ENCODE results near the gene BLVRB. TPM values are rescaled to one million over a fixed set of nuclear protein-coding genes. Genes with fewer than 3 reads are reported as not detected.
"Not testable (repeated sequence)": the region's sequence is repeated elsewhere in the genome, so short reads cannot be mapped to it uniquely, and the experiment has no call there.

Gene BLVRB
- polyA plus RNA-seq, 1 donor = 90.8 TPM

- H3K27ac ChIP-seq (ENCODE audit: low read length); H3K27me3 ChIP-seq (ENCODE audit: control insufficient read depth, insufficient read depth, low read length); H3K4me3 ChIP-seq (ENCODE audit: low read length); H3K36me3 ChIP-seq (ENCODE audit: control insufficient read depth, insufficient read depth, low read length); DNase-seq; H3K9me3 ChIP-seq (ENCODE audit: control insufficient read depth, low read depth, low read length): not testable (repeated sequence)
- peaks cover 13% of the 10 kb centered on the region for H3K4me1 ChIP-seq (ENCODE audit: control insufficient read depth, insufficient read depth, low read length)
- no CpG with 5 or more reads among the region's 8 CpGs for WGBS (ENCODE audit: insufficient coverage, low lambda C conversion rate)
Measured at GRCh38 chr19:40408598-40408925, 57.0 kb downstream of the BLVRB start.

GRCh38 chr19:40407714-40408597 lies 57.6 kb downstream of the BLVRB start:
- no peak overlapping the region for H3K4me3 ChIP-seq (ENCODE audit: low read length)
- H3K9me3 ChIP-seq (ENCODE audit: control insufficient read depth, low read depth, low read length) = peaks cover 6% of the 10 kb centered on the region
- no CpG with 5 or more reads among the region's 22 CpGs for WGBS (ENCODE audit: insufficient coverage, low lambda C conversion rate)
- no peaks in the 10 kb centered on the region for H3K36me3 ChIP-seq (ENCODE audit: control insufficient read depth, insufficient read depth, low read length)
- no peak overlapping the region for H3K27ac ChIP-seq (ENCODE audit: low read length)
- H3K4me1 ChIP-seq (ENCODE audit: control insufficient read depth, insufficient read depth, low read length) = peaks cover 17% of the 10 kb centered on the region
- no peaks in the 10 kb centered on the region for H3K27me3 ChIP-seq (ENCODE audit: control insufficient read depth, insufficient read depth, low read length)
- no peak for DNase-seq

- Histone ChIP-seq H3K4me1 (ENCODE audit: control insufficient read depth, insufficient read depth, low read length) (peaks cover 15% of the 10 kb centered on the region), H3K27ac (ENCODE audit: low read length) (peak overlapping the region; percentile 89), H3K36me3 (ENCODE audit: control insufficient read depth, insufficient read depth, low read length) (no peaks in the 10 kb centered on the region), H3K4me3 (ENCODE audit: low read length) (peak overlapping the region; percentile 71), H3K9me3 (ENCODE audit: control insufficient read depth, low read depth, low read length) (peaks cover 8% of the 10 kb centered on the region), H3K27me3 (ENCODE audit: control insufficient read depth, insufficient read depth, low read length) (no peaks in the 10 kb centered on the region)
- WGBS (ENCODE audit: insufficient coverage, low lambda C conversion rate) = no CpG with 5 or more reads among the region's 41 CpGs
- DNase-seq = peak; percentile 83 to 86
Measured at GRCh38 chr19:40403262-40403984, 62.1 kb downstream of the BLVRB start.

- H3K27ac ChIP-seq (ENCODE audit: low read length) = no peak overlapping the region
- WGBS (ENCODE audit: insufficient coverage, low lambda C conversion rate) = no CpG with 5 or more reads among the region's 3 CpGs
- H3K4me3 ChIP-seq (ENCODE audit: low read length) = no peak overlapping the region
- no peaks in the 10 kb centered on the region for H3K27me3 ChIP-seq (ENCODE audit: control insufficient read depth, insufficient read depth, low read length)
- H3K4me1 ChIP-seq (ENCODE audit: control insufficient read depth, insufficient read depth, low read length) = peaks cover 21% of the 10 kb centered on the region
- H3K9me3 ChIP-seq (ENCODE audit: control insufficient read depth, low read depth, low read length) = peaks cover 10% of the 10 kb centered on the region
- DNase-seq = no peak
- H3K36me3 ChIP-seq (ENCODE audit: control insufficient read depth, insufficient read depth, low read length) = no peaks in the 10 kb centered on the region
Measured at GRCh38 chr19:40400559-40400958, 65.0 kb downstream of the BLVRB start.

GRCh38 chr19:40398417-40399131 lies 67.0 kb downstream of the BLVRB start:
- Histone ChIP-seq H3K9me3 (ENCODE audit: control insufficient read depth, low read depth, low read length) (peaks cover 5% of the 10 kb centered on the region), H3K4me3 (ENCODE audit: low read length) (peak overlapping the region; percentile 23), H3K4me1 (ENCODE audit: control insufficient read depth, insufficient read depth, low read length) (peaks cover 21% of the 10 kb centered on the region), H3K36me3 (ENCODE audit: control insufficient read depth, insufficient read depth, low read length) (no peaks in the 10 kb centered on the region), H3K27ac (ENCODE audit: low read length) (peak overlapping the region; percentile 20), H3K27me3 (ENCODE audit: control insufficient read depth, insufficient read depth, low read length) (no peaks in the 10 kb centered on the region)
- WGBS (ENCODE audit: insufficient coverage, low lambda C conversion rate) = 0% methylated on average over 1 of the region's 49 CpGs
- peak; percentile 67 to 73 for DNase-seq

Other genes starting within 250 kb of the BLVRB start
- gene TTC9B, start 247.4 kb downstream of the BLVRB start, polyA plus RNA-seq = 3.1 TPM
- 1.5 TPM for gene CCNP, start 239.1 kb downstream of the BLVRB start, polyA plus RNA-seq
- 101 TPM for gene AKT2, start 180.4 kb downstream of the BLVRB start, polyA plus RNA-seq
- 8.7 TPM for gene C19orf47, start 117.3 kb downstream of the BLVRB start, polyA plus RNA-seq
- 272 TPM for gene PLD3, start 117.0 kb downstream of the BLVRB start, polyA plus RNA-seq
- 0.10 TPM for gene HIPK4, start 75.6 kb downstream of the BLVRB start, polyA plus RNA-seq
- gene PRX, start 52.4 kb downstream of the BLVRB start, polyA plus RNA-seq = 4.0 TPM
- 9.0 TPM for gene SERTAD1, start 39.8 kb downstream of the BLVRB start, polyA plus RNA-seq
- 32.5 TPM for gene SERTAD3, start 21.4 kb downstream of the BLVRB start, polyA plus RNA-seq
- 3.4 TPM for gene SPTBN4, start 1.3 kb upstream of the BLVRB start, polyA plus RNA-seq
- gene SHKBP1, start 111.1 kb upstream of the BLVRB start, polyA plus RNA-seq = 27.8 TPM
- 223 TPM for gene LTBP4, start 135.6 kb upstream of the BLVRB start, polyA plus RNA-seq
- 16.3 TPM for gene NUMBL, start 224.9 kb upstream of the BLVRB start, polyA plus RNA-seq